HCT116 (cell line): ENCODE results near the gene PDK1. TPM values are rescaled to one million over a fixed set of nuclear protein-coding genes. Genes with fewer than 3 reads are reported as not detected.
"Not testable (repeated sequence)": the region's sequence is repeated elsewhere in the genome, so short reads cannot be mapped to it uniquely, and the experiment has no call there.

ENCODE experiments used
- ATAC-seq: fragments of 200-7000 bp; cut with Tn5 transposase; 2 replicates; pipeline ENCODE4 v1.9.1; 2020; ENCODE audit warnings: mild to moderate bottlenecking, moderate library complexity
- BruUV-seq: library from RNA; stranded (reverse); fragments of 400-500 nt; replicated peaks from 2 replicates; lab custom pipeline; 2021; lab: Mats Ljungman, UMichigan
- CTCF ChIA-PET: fragments of 300-600 bp; sonication (Branson Sonifier 250); formaldehyde crosslinking; loops from one replicate; lab custom pipeline; 2021; ENCODE audit warnings: antibody characterized with exemption; lab: Charles Lee
- POLR2A ChIA-PET: fragments of 300-600, 350-600 bp; sonication (Branson Sonifier 250); formaldehyde crosslinking; loops from one replicate; lab custom pipeline; 2021; ENCODE audit warnings: antibody characterized with exemption; lab: Charles Lee
- RAD21 ChIA-PET, 2 experiments: fragments of 300-600 bp; sonication (Branson Sonifier 250); formaldehyde crosslinking; loops; one replicate each; lab custom pipeline; 2023; ENCODE audit warnings: low total read pairs in 2 of 2; ENCODE audit not compliant: uncharacterized antibody in 2 of 2, unreplicated experiment in 2 of 2, low non-redundant PET in 1 of 2; lab: Charles Lee
- DNase-seq: peaks from one replicate; pipeline ENCODE4 v3.0.0-alpha.2; 2010; ENCODE audit warnings: low read depth, low spot score
- H2AFZ ChIP-seq: fragments of 200-600 bp; shearing (Covaris generic), sonication (generic); 2 replicates; pipeline ENCODE4 v1.6.1; 2017; ENCODE audit warnings: low read depth, mixed run types, mixed read lengths, antibody characterized with exemption, low read length; ENCODE audit not compliant: poor library complexity, severe bottlenecking
- H3K27ac ChIP-seq: 2 replicates; pipeline ENCODE4 v1.5.1; 2012; ENCODE audit warnings: low read depth, low read length
- H3K27me3 ChIP-seq: fragments of 200-600 bp; sonication (generic); 2 replicates; pipeline ENCODE4 v1.6.1; 2016; ENCODE audit warnings: mixed run types, low read length, mixed read lengths; ENCODE audit not compliant: insufficient read depth
- H3K36me3 ChIP-seq, 2 experiments: fragments of 200-500 bp in 1 of 2; fragments of 200-600 bp in 1 of 2; sonication (Bioruptor generic) in 1 of 2; sonication (generic) in 1 of 2; 2 replicates each; pipeline versions ENCODE4 v1.5.1 to v1.6.1; 2014 to 2016; ENCODE audit warnings: low read length in 2 of 2, inconsistent platforms in 1 of 2, mixed read lengths in 1 of 2, mixed run types in 1 of 2; ENCODE audit not compliant: insufficient read depth in 2 of 2, control insufficient read depth in 1 of 2
- H3K4me1 ChIP-seq, 2 experiments: fragments of 200-600 bp in 1 of 2; sonication (generic) in 1 of 2; 2 replicates each; pipeline versions ENCODE4 v1.5.1 to v1.6.1; 2012 to 2017; ENCODE audit warnings: low read length in 2 of 2, inconsistent platforms in 1 of 2, mild to moderate bottlenecking in 1 of 2, mixed read lengths in 1 of 2, mixed run types in 1 of 2, moderate library complexity in 1 of 2; ENCODE audit not compliant: insufficient read depth in 2 of 2, control insufficient read depth in 1 of 2
- H3K4me2 ChIP-seq: fragments of 200-600 bp; sonication (generic); 2 replicates; pipeline ENCODE4 v1.6.1; 2017; ENCODE audit warnings: mixed run types, low read length, mixed read lengths
- H3K4me3 ChIP-seq, 2 experiments: fragments of 200-600 bp in 1 of 2; sonication (generic) in 1 of 2; replicated peaks in 1 of 2; 2 replicates each; pipeline ENCODE4 v1.5.1; 2011 to 2016; ENCODE audit warnings: low read length in 2 of 2, control low read depth in 1 of 2, low read depth in 1 of 2, mild to moderate bottlenecking in 1 of 2, mixed read lengths in 1 of 2, mixed run types in 1 of 2
- H3K79me2 ChIP-seq: fragments of 200-600 bp; sonication (generic); 2 replicates; pipeline ENCODE4 v1.6.1; 2017; ENCODE audit warnings: mild to moderate bottlenecking, mixed run types, low read length, moderate library complexity, mixed read lengths; ENCODE audit not compliant: insufficient read depth
- H3K9ac ChIP-seq: fragments of 200-600 bp; sonication (generic); 2 replicates; pipeline ENCODE4 v1.6.1; 2016; ENCODE audit warnings: low read length, mixed read lengths
- H3K9me2 ChIP-seq: fragments of 200-600 bp; sonication (generic), shearing (Covaris generic); 2 replicates; pipeline ENCODE4 v1.6.1; 2017; ENCODE audit warnings: mixed run types, mild to moderate bottlenecking, moderate library complexity; ENCODE audit not compliant: insufficient read depth
- H3K9me3 ChIP-seq, 2 experiments: fragments of 200-500 bp in 1 of 2; fragments of 200-600 bp in 1 of 2; sonication (Bioruptor generic) in 1 of 2; sonication (generic) in 1 of 2; 2 replicates each; pipeline ENCODE4 v1.6.1; 2014 to 2017; ENCODE audit warnings: low read length in 2 of 2, mixed read lengths in 2 of 2, inconsistent platforms in 1 of 2, low read depth in 1 of 2, mild to moderate bottlenecking in 1 of 2, mixed run types in 1 of 2, moderate library complexity in 1 of 2; ENCODE audit not compliant: control insufficient read depth in 1 of 2, insufficient read depth in 1 of 2
- H4K20me1 ChIP-seq: fragments of 200-600 bp; sonication (generic), shearing (Covaris generic); 2 replicates; pipeline ENCODE4 v1.6.1; 2017; ENCODE audit warnings: mixed run types, mild to moderate bottlenecking, moderate library complexity; ENCODE audit not compliant: insufficient read depth
- CEBPB ChIP-seq: IDR thresholded peaks from 2 replicates; pipeline ENCODE4 v1.6.1; 2012; ENCODE audit warnings: low read depth
- POLR2AphosphoS5 ChIP-seq: IDR thresholded peaks from 2 replicates; pipeline ENCODE4 v1.6.1; 2011; ENCODE audit warnings: mild to moderate bottlenecking, low read depth, low read length, moderate library complexity
- intact Hi-C: fragments of 100-400 bp; cut with micrococcal nuclease; formaldehyde crosslinking; loops from 2 replicates; pipeline ENCODE4 v1.10.0; 2022
- total RNA-seq: library from RNA; stranded (reverse); gene quantifications from one replicate; pipeline ENCODE4 v1.2.1, GENCODE V29; 2021; ENCODE audit not compliant: unreplicated experiment

Gene PDK1
- total RNA-seq, 1 experiment from 2014 or later, result 21.3 TPM

DNA sequence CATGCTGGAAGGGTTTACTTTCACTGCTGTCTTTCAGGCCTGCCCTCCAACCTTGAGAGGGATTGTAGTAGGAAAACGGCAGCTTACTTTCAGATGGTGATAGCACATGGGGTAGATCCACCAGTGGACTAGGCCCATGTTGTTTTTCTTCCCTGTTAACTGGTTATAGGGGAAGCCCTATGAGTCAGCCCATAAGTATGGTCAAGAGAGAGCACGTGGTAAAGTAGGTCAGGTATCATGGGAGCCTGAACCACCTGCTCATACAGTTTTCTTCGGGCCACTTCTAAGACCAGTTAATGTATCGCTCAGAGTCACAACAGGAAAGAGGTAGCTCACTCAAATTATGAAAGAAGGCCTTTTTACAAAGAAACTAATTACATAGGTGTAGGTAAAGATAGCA lies 33.0 kb downstream of the PDK1 start:
- H3K36me3 ChIP-seq, result peaks cover 5 to 27% of the 10 kb centered on the region in 2 experiments; a peak in 3 of 4 replicates
- POLR2A ChIA-PET, result no interaction called here
- no TSS peak for BruUV-seq

GRCh38 chr2:172591386-172591785 lies 35.5 kb downstream of the PDK1 start:
- peaks cover 11 to 32% of the 10 kb centered on the region in 2 experiments for H3K36me3 ChIP-seq
- POLR2A ChIA-PET, H3K27ac ChIP-seq, ATAC-seq, intact Hi-C loops, RAD21 ChIA-PET, CTCF ChIA-PET, H2AFZ ChIP-seq, H4K20me1 ChIP-seq, H3K4me3 ChIP-seq, H3K27me3 ChIP-seq, H3K9me3 ChIP-seq, H3K4me2 ChIP-seq, H3K79me2 ChIP-seq, H3K9me2 ChIP-seq, H3K9ac ChIP-seq, BruUV-seq, H3K4me1 ChIP-seq, DNase-seq: not testable (repeated sequence)

More for the DNA sequence above, 33.0 kb downstream of the PDK1 start:
- no peak overlapping the region for H3K4me2 ChIP-seq
- ChIA-PET RAD21 (no interaction called here), CTCF (no interaction called here)
- ATAC-seq (no peak), DNase-seq (no peak)
- no peak for TF ChIP-seq POLR2AphosphoS5
- TF ChIP-seq CEBPB, result no peak
- H3K27ac ChIP-seq, result no peak overlapping the region
- no peaks in the 10 kb centered on the region for H3K27me3 ChIP-seq
- no peaks in the 10 kb centered on the region for H3K9me3 ChIP-seq
- no peaks in the 10 kb centered on the region; a peak in 1 of 4 replicates for H3K4me1 ChIP-seq
- intact Hi-C loops, result no loop called here
- H3K79me2 ChIP-seq, result no peaks in the 10 kb centered on the region
- no peaks in the 10 kb centered on the region for H3K9me2 ChIP-seq
- no peak overlapping the region for H3K9ac ChIP-seq
- H3K4me3 ChIP-seq, result no peak overlapping the region
- H4K20me1 ChIP-seq, result no peaks in the 10 kb centered on the region; the same call in 1 of the 2 replicates
- H2AFZ ChIP-seq, result no peak overlapping the region

GRCh38 chr2:172592190-172592589 lies 36.3 kb downstream of the PDK1 start:
- BruUV-seq, POLR2A ChIA-PET, H3K27ac ChIP-seq, H3K4me1 ChIP-seq, intact Hi-C loops, H3K4me3 ChIP-seq, ATAC-seq, H3K9me2 ChIP-seq, H3K4me2 ChIP-seq, DNase-seq, H4K20me1 ChIP-seq, RAD21 ChIA-PET, H3K9me3 ChIP-seq, H3K79me2 ChIP-seq, H3K9ac ChIP-seq, H2AFZ ChIP-seq, H3K27me3 ChIP-seq: not testable (repeated sequence)
- H3K36me3 ChIP-seq, result peaks cover 19 to 25% of the 10 kb centered on the region in 2 experiments
- CTCF ChIA-PET, result interaction anchor here (0.8 to 3.5 kb wide), 2 partner anchors 109 to 118 kb away, joined by 3 to 28 read pairs; no protein-coding TSS in a partner anchor
